CD14-positive monocyte (primary cell): ENCODE data around the gene MICALL2. TPM values are rescaled to one million over a fixed set of nuclear protein-coding genes. Genes with fewer than 3 reads are reported as not detected.

Experiments used
- DNase-seq, 3 donors: peaks; one replicate each; pipeline ENCODE4 v3.0.0-alpha.2; 2011 to 2022
- H2AFZ ChIP-seq: 2 replicates; pipeline ENCODE4 v1.6.0; 2012; ENCODE audit warnings: mild to moderate bottlenecking, low read depth, low read length, inconsistent platforms; ENCODE audit not compliant: insufficient read depth, poor library complexity, severe bottlenecking
- H3K27ac ChIP-seq, 2 donors: 1 replicate in 1 of 2; 2 replicates in 1 of 2; pipeline ENCODE4 v1.5.1; 2012 to 2013; ENCODE audit warnings: low read length in 2 of 2, control low read depth in 1 of 2, inconsistent platforms in 1 of 2, low read depth in 1 of 2, mild to moderate bottlenecking in 1 of 2
- H3K27me3 ChIP-seq, 2 donors: one replicate each; pipeline versions ENCODE4 v1.6.0 to v1.6.1; 2011 to 2013; ENCODE audit warnings: low read length in 2 of 2; ENCODE audit not compliant: control insufficient read depth in 2 of 2, insufficient read depth in 2 of 2
- H3K36me3 ChIP-seq, 2 donors: replicated peaks in 1 of 2; 1 replicate in 1 of 2; 2 replicates in 1 of 2; pipeline versions ENCODE4 v1.5.1 to v1.6.1; 2012 to 2013; ENCODE audit warnings: low read length in 2 of 2, control low read depth in 1 of 2, inconsistent platforms in 1 of 2, mild to moderate bottlenecking in 1 of 2; ENCODE audit not compliant: insufficient read depth in 2 of 2, control insufficient read depth in 1 of 2
- H3K4me1 ChIP-seq, 2 donors: 1 replicate in 1 of 2; 2 replicates in 1 of 2; pipeline versions ENCODE4 v1.5.1 to v1.6.1; 2012 to 2013; ENCODE audit warnings: low read length in 2 of 2, control low read depth in 1 of 2, inconsistent platforms in 1 of 2, mild to moderate bottlenecking in 1 of 2, moderate library complexity in 1 of 2; ENCODE audit not compliant: insufficient read depth in 2 of 2, control insufficient read depth in 1 of 2
- H3K4me2 ChIP-seq: replicated peaks from 2 replicates; pipeline ENCODE3; 2012; ENCODE audit warnings: low read length, moderate library complexity, mild to moderate bottlenecking; ENCODE audit not compliant: poor library complexity, severe bottlenecking; ENCODE audit errors: extremely low read depth
- H3K4me3 ChIP-seq, 3 experiments: fragments of 200-600 bp in 1 of 3; sonication (generic) in 1 of 3; replicated peaks in 1 of 3; 1 replicate in 2 of 3; 2 replicates in 1 of 3; pipeline ENCODE4 v1.5.1; 2011 to 2013; ENCODE audit warnings: low read length in 3 of 3, mild to moderate bottlenecking in 3 of 3, control low read depth in 2 of 3, low read depth in 2 of 3, inconsistent platforms in 1 of 3, moderate library complexity in 1 of 3
- H3K79me2 ChIP-seq: 2 replicates; pipeline ENCODE4 v1.6.0; 2012; ENCODE audit warnings: mild to moderate bottlenecking, control low read depth, inconsistent platforms, low read length, moderate library complexity; ENCODE audit not compliant: insufficient read depth
- H3K9ac ChIP-seq: 2 replicates; pipeline ENCODE4 v1.6.0; 2017; ENCODE audit warnings: low read length, mild to moderate bottlenecking; ENCODE audit not compliant: insufficient read depth, poor library complexity, severe bottlenecking
- H3K9me3 ChIP-seq, 2 donors: replicated peaks in 1 of 2; 1 replicate in 1 of 2; 2 replicates in 1 of 2; pipeline versions ENCODE4 v1.5.1 to v1.6.1; 2012 to 2013; ENCODE audit warnings: low read length in 2 of 2, control low read depth in 1 of 2; ENCODE audit not compliant: control insufficient read depth in 1 of 2, insufficient read depth in 1 of 2
- H4K20me1 ChIP-seq: 2 replicates; pipeline ENCODE4 v1.6.0; 2012; ENCODE audit warnings: mild to moderate bottlenecking, low read length, control low read depth, moderate library complexity; ENCODE audit not compliant: insufficient read depth
- H3K27ac Mint-ChIP-seq, 7 donors: one replicate each; pipeline ENCODE4 v1.8.0; 2020; ENCODE audit warnings: mild to moderate bottlenecking in 7 of 7, mixed read lengths in 7 of 7, moderate library complexity in 6 of 7, inconsistent platforms in 2 of 7
- H3K27me3 Mint-ChIP-seq, 3 donors: one replicate each; pipeline ENCODE4 v1.8.0; 2021 to 2022; ENCODE audit warnings: low read depth in 3 of 3, mild to moderate bottlenecking in 3 of 3, mixed read lengths in 3 of 3, moderate library complexity in 3 of 3, inconsistent platforms in 1 of 3
- H3K36me3 Mint-ChIP-seq, 2 donors: one replicate each; pipeline ENCODE4 v1.8.0; 2020; ENCODE audit warnings: mixed read lengths in 2 of 2, inconsistent platforms in 1 of 2, mild to moderate bottlenecking in 1 of 2
- H3K4me1 Mint-ChIP-seq: one replicate; pipeline ENCODE4 v1.8.0; 2020; ENCODE audit warnings: mild to moderate bottlenecking, mixed read lengths
- H3K4me3 Mint-ChIP-seq, 2 donors: one replicate each; pipeline ENCODE4 v1.8.0; 2020; ENCODE audit warnings: mild to moderate bottlenecking in 2 of 2, mixed read lengths in 2 of 2, moderate library complexity in 1 of 2
- H3K9me3 Mint-ChIP-seq, 7 donors: one replicate each; pipeline ENCODE4 v1.8.0; 2020 to 2022; ENCODE audit warnings: mixed read lengths in 7 of 7, mild to moderate bottlenecking in 6 of 7, moderate library complexity in 6 of 7, inconsistent platforms in 2 of 7
- CTCF ChIP-seq: fragments of 200-600 bp; IDR thresholded peaks from one replicate; pipeline ENCODE4 v1.8.0; 2022; ENCODE audit warnings: antibody characterized with exemption, mild to moderate bottlenecking
- WGBS: methylation state at CpG from one replicate; pipeline ENCODE4 v1.1.5; 2013; ENCODE audit warnings: missing lambda C conversion rate; ENCODE audit not compliant: insufficient coverage; 5-methylcytosine and 5-hydroxymethylcytosine counted together
- intact Hi-C, 2 donors: fragments of 100-400 bp; cut with micrococcal nuclease; formaldehyde crosslinking; loops; one replicate each; pipeline versions ENCODE4 v1.15.0 to v1.15.1; 2023
- polyA plus RNA-seq, 3 donors: library from polyadenylated mRNA; depleted of rRNA in 1 of 3; unstranded in 2 of 3; stranded (reverse) in 1 of 3; fragments of 300-500 nt in 2 of 3; fragments of >200 nt in 1 of 3; fragmentation: Illumina TruSeq in 2 of 3; gene quantifications; 1 replicate in 2 of 3; 2 replicates in 1 of 3; pipeline ENCODE4 v1.2.3, GENCODE V29; 2012 to 2021

Gene MICALL2
- polyA plus RNA-seq, 3 donors = 0.14 to 7.2 (median 0.72) TPM

GRCh38 chr7:1476859-1477258, 17.6 kb upstream of the MICALL2 start:
- Histone ChIP-seq H3K27me3 (no peaks in the 10 kb centered on the region), H3K79me2 (no peaks in the 10 kb centered on the region), H3K27ac (no peak overlapping the region), H3K36me3 (peaks cover 90 to 95% of the 10 kb centered on the region in 2 donors), H3K4me2 (no peak overlapping the region), H3K4me1 (no peaks in the 10 kb centered on the region), H3K4me3 (no peak overlapping the region), H3K9me3 (no peaks in the 10 kb centered on the region), H3K9ac (no peak overlapping the region), H4K20me1 (peaks cover 13% of the 10 kb centered on the region), H2AFZ (no peak overlapping the region)
- no peak for TF ChIP-seq CTCF
- Mint-ChIP-seq H3K4me1 (no peaks in the 10 kb centered on the region), H3K36me3 (peaks cover 32 to 77% of the 10 kb centered on the region in 2 donors), H3K27ac (no peak overlapping the region), H3K9me3 (no peaks in the 10 kb centered on the region), H3K27me3 (peaks cover 0 to 2% (median 0%) of the 10 kb centered on the region in 3 donors), H3K4me3 (no peak overlapping the region)
- 93% methylated on average over 14 of the region's 15 CpGs for WGBS
- intact Hi-C loops = no loop called here
- DNase-seq = no peak

- WGBS = 99% methylated on average over 22 of the region's 22 CpGs
- no peaks in the 10 kb centered on the region for H3K9me3 ChIP-seq
- intact Hi-C loops = loop anchor here in 1 of 2 donors (2.0 kb wide), 1 partner anchor 43 kb away; no protein-coding TSS in a partner anchor
- H3K4me1 ChIP-seq = no peaks in the 10 kb centered on the region
- no peak for TF ChIP-seq CTCF
- Mint-ChIP-seq H3K27ac (no peak overlapping the region), H3K27me3 (peaks cover 0 to 2% (median 0%) of the 10 kb centered on the region in 3 donors), H3K4me3 (no peak overlapping the region), H3K4me1 (no peaks in the 10 kb centered on the region), H3K9me3 (no peaks in the 10 kb centered on the region), H3K36me3 (peaks cover 37 to 80% of the 10 kb centered on the region in 2 donors)
- peaks cover 92 to 95% of the 10 kb centered on the region in 2 donors for H3K36me3 ChIP-seq
- peaks cover 13% of the 10 kb centered on the region for H4K20me1 ChIP-seq
- no peak overlapping the region for H3K9ac ChIP-seq
- no peak overlapping the region for H2AFZ ChIP-seq
- H3K4me3 ChIP-seq = no peak overlapping the region
- no peak for DNase-seq
- H3K27me3 ChIP-seq = no peaks in the 10 kb centered on the region
- H3K79me2 ChIP-seq = no peaks in the 10 kb centered on the region
- no peak overlapping the region for H3K4me2 ChIP-seq
- no peak overlapping the region for H3K27ac ChIP-seq
These were observed 16.7 kb upstream of the MICALL2 start for GRCh38 chr7:1475991-1476390.
